ENCODE measurements around the gene POLH.
"Not testable (repeated sequence)": the region's sequence is repeated elsewhere in the genome, so short reads cannot be mapped to it uniquely, and the experiment has no call there.

The POLH gene

DNA sequence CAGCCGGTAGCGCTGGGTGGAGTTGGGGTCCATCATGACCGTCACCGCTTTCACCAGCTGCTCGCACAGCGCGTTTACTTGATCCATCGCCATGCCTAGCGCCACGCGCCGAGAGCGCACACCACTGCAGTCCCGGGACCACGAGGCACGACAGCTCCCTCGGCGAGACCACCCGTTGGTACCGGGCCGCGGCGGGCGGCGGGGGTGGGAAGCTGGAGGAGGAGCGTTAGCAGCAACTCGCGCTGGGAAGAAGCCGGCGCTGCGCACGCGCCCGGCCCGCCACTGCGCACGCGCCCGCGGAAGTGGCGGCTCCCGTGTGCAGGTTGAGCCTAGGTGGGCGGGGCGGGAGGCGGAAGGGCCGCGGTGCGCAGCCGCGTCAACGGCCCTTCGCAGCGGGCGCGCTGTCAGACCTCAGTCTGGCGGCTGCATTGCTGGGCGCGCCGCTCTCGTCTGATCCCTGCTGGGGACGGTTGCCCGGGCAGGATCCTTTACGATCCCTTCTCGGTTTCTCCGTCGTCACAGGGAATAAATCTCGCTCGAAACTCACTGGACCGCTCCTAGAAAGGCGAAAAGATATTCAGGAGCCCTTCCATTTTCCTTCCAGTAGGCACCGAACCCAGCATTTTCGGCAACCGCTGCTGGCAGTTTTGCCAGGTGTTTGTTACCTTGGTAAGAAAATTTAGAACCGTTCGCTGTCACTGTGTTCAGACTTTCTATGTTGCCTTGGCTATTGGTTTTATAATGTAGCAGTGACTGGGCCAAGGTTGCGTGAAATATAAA is at the start of gene POLH, which contains the start of gene XPO5:
POLH (plus strand) TSS at position 414 of the 780 bp plus-strand sequence. CDS start 6,135 bp downstream, outside the sequence.
XPO5 (minus strand) TSS at position 267 of the 780 bp plus-strand sequence; CDS start at position 93, 174 bp downstream.
- peak; percentile 84 for DNase-seq (ENCODE audit: low spot score)

DNA sequence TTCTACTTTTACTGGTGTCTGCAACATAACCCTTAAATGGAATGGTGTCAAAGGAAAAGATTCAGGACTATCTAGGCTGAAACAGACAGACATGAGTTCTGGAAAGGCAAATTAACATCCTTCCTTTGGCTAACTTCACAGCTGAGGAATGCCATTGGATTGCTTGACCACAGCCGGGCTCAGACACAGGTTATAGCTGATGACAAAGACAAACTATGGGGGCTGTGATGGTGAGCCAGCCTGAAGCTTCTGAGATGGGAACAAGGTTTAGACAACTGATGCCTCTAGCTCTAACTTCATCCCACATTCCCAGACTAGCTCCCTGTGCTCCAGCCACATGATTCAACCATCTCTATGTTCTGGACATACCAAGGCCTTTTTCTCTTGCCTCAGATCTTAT is 43.8 kb upstream of the POLH start:
- DNase-seq (ENCODE audit: low spot score), result no peak

DNA sequence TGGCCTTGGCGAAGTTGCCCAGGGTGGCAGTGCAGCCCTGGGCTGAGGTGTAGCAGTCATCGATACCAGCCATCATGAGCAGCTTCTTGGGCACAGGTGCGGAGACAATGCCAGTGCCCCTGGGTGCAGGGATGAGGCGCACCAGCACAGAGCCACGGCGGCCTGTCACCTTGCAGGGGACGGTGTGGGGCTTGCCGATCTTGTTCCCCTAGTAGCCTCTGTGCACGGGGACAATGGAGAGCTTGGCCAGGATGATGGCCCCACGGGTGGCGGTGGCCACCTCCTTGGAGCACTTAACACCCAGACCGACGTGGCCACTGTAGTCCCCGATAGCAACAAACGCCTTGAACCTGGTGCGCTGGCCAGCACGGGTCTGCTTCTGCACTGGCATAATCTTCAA is 37.0 kb upstream of the POLH start:
- DNase-seq (ENCODE audit: low spot score), result not testable (repeated sequence)

DNA sequence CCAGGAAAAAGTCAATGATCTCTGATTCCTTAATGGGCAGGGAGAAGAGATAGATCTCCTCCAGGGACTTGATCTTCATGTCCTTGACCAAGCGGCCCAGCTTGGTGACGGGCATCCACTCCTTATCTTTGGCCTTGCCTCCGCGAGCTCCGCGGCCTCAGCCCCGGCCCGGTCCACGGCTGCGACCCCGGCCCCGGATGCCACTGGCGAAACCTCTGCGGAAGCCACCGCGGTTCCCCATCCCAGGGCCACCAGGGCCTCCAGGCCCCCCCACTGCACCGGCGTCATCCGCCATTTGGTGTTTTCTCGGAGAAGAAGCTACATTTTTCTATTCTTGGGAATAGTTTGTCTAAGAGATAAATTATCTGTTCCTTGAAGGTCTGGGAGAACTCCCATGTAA is 36.6 kb upstream of the POLH start:
- not testable (repeated sequence) for DNase-seq (ENCODE audit: low spot score)

DNA sequence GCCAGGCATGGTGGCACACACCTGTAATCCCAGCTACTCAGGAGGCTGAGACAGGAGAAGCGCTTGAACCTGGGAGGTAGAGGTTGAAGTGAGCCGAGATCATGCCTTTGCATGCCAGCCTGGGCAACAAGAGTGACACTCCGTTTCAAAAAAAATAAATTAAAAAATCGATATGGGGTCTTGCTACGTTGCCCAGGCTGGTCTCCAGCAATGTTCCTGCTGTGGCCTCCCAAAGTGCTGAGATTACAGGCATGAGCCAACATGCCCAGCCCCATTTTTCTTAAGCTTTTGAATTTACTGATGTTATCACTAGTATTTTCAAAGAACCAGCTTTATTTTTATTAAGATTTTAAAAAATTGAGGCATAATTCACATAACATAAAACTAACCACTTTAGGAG is 35.5 kb upstream of the POLH start:
- DNase-seq (ENCODE audit: low spot score), result no peak

DNA sequence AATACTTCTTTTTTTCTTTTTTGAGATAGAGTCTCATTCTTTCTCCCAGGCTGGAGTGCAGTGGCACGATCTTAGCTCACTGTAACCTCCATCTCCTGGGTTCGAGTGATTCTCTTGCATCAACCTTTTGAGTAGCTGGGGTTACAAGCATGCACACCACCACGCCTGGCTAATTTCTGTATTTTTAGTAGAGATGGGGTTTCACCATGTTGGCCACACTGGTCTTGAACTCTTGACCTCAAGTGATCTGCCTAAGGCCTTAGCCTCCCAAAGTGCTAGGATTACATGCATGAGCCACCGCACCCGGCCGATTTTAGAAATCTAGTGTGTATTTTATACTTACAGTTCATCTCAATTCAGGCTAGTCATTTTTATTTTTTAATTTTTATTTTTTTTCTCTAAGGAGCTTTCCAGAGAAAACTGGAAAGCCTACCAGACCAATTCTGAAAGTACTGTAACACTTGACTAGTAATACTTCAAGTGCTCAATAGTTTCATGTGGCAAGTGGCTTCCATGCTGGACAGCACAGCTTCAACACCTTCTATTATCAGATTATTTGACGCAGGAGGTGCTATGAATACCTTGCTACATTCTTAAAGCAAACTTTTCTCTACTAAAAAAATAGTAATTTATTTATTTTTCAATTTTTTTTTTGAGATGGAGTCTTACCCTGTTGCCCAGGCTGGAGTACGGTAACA is 34.1 kb upstream of the POLH start:
- DNase-seq (ENCODE audit: low spot score), result no peak

DNA sequence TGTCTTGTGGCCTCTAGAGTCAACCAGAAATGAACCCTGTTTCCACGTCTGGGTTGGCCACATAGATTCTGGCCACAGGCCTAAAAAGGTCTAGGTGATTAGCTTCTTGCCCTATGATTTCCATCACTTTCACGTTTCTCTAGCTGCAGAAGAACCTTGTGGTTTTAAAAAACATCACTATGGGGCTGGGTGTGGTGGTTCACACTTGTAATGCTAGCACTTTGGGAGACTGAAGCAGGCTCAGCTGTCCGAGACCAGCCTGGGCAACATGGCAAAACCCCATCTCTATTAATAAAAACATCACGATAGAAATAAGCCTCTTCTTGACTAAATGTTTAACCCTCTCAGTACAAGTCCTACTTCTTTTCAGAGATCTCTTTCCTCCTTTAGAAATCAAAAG is 31.5 kb upstream of the POLH start:
- DNase-seq (ENCODE audit: low spot score), result no peak

DNA sequence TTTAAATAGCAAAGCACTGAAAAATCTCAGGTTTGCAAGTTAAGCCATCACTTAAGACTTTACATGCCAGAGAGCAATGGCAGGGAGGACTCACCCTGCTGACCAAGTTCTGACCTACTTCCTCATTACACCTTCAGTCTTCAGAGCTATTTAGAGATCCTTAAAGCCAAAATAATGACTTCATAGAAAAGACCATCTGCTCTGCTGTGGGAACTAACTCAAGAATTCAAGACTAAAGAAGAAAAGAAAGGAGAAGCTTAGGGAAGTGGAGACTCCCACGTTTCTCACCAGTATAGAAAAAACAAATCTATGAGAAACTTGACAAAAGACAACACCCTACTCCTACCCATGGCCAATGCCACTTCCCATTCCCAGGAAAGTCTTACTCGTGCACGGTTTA is 28.8 kb upstream of the POLH start:
- no peak for DNase-seq (ENCODE audit: low spot score)

DNA sequence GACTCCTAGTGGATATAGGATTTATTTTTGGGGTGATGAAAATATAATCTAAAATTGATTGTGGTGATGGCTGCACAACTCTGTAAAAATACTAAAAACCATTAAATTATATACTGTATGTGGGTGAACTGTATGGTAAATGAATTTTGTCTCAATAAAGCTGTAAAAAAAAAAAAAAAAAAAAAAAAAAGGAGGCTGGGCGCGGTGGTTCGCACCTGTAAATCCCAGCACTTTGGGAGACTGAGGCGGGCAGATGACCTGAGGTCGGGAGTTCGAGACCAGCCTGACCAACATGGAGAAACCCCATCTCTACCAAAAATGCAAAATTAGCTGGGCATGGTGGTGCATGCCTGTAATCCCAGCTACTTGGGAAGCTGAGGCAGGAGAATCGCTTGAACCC is 18.4 kb upstream of the POLH start:
- not testable (repeated sequence) for DNase-seq (ENCODE audit: low spot score)

DNA sequence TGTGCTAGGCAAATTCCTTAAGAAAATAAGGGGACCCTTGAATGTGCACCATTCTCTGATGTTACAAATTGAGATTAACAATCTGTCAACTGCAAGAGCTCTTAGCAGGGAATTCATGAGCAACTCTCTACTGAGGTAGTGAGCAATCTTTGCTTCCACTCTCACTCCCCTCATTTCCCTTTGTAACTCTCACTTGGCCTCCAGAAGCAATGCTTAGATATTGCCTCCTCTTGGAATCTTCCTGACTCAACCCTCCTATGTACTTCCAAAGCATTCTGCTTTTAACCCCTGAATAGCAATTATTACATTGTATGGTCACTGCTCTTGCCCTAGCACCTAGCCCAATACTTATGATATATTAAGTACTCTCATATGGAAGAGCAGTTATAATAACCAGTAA is 16.7 kb upstream of the POLH start:
- no peak for DNase-seq (ENCODE audit: low spot score)

DNA sequence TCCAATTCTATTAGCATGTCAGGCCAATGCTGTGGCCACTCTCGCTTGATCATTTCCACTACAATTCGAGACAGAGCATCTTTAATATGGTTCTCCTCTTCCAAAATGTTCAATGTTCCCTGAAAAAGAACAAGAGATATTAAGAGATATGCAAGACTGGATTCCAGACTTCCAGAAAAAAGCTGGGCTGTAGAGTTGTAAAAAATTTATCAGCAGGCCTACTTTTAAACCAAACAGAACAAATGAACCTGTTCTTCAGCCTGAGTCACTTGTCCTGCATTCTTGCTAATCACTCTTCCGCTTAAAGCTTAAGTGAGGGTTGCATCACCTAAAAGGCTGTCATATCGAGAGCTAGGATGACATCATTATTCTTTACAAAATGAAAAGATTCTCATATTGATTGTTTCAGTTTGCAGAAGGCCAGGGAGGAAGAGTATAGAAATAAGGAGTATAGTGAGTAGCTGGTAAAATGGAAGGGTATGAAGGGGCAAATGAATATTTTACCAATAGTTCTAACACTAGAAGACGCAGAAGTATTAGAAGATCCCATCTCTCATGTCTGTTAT is 5.0 kb upstream of the POLH start:
- DNase-seq (ENCODE audit: low spot score), result no peak

DNA sequence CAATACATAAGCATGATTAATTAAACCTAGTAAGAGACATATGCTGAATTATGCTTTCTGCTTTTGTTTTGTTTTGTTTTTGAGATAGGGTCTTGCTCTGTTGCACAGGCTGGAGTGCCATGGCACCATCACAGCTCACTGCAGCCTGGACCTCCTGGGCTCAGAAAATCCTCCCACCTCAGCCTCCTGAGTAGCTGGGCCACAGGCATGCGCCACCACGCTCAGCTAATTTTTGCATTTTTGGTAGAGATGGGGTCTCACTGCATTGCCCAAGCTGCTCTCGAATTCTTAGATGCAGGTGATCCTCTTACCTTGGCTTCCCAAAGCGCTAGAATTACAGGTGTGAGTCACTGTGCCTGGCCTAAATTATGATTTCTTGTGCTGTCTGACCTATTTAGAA is 4.0 kb upstream of the POLH start:
- DNase-seq (ENCODE audit: low spot score), result no peak

DNA sequence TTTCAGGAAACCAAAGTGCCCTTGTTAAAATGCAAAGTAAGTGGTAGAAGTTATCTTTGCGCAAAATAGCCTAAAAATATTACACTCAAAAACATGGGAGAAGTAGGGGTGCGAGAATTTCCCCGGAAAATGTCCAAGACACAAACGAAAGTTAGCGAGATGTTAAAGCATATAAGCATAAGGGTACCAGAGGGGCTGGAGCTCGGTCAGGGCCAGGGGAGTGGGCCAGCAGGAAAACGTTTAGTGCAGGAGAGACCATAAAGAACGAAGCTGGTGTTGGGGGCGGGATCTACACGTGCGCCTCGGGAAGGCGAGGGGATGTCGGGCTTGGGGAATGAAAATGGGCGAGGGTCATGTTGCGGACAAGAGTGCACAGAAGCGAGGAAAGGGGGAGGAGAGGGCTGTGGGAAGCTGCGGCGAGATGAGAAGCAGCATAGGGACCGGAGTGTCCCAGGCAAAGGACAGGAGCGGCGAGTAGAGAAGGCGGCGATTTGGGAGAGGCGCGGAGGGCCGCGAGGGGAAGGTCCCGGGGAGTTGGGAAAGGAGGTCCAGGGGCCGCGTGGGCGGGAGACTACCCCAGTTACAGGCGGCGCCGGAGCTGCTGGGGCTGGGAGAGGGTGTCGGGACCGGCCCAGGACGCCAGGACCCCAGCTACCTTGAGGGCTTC is 747 bp upstream of the POLH start:
- DNase-seq (ENCODE audit: low spot score), result peak; percentile 15

DNA sequence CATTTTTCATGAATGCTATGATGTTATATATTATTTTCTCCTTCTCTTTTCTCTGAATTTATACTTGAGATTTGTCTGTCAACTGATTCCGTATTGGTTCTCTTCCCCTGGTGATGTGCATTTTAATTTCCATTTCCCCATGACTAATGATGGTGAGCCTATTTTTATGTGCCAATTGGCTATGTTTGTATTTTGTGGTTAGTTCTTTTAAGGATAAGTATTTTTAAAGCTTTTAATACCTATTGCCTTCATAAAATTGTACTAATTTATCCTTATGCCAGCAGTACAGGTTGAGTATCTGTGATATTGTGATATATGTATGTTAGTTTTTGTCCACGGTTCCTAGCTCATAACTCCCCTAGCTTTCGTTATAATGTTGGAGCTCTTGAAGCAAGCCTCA is 2.8 kb downstream of the POLH start:
- DNase-seq (ENCODE audit: low spot score), result no peak

DNA sequence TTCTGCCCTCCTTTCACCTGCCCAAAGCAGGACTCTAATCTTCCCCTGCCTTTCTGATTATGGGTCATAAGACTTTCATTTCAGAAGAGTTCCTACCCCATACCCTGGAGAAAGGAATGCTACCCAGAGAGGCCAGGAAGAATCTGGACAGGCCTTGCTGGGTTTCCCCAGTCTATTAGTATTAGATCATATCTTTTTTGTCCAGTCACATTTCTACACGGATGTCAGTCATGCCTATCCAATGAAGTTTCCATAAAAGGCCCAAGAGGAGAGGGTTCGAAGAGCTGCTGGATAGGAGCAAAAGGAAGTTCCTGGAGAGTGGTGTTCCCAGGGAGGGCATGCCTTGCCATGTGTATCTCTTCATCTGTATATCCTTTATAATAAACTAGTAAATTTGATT is 3.2 kb downstream of the POLH start:
- no peak for DNase-seq (ENCODE audit: low spot score)

DNA sequence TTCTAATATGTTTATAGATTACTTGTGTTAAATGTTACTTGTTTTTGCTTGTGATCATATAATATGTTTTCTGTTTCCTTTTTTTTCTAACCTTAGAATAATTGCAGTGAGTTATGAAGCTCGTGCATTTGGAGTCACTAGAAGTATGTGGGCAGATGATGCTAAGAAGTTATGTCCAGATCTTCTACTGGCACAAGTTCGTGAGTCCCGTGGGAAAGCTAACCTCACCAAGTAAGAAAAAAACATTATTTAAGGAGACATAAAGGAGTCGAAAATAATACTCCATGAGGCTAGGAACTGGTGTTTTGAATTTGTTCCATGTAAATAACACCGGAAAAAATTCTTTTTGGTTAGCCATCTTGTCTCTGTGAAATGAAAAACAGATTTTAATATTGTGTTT is 6.9 kb downstream of the POLH start:
- DNase-seq (ENCODE audit: low spot score), result no peak

DNA sequence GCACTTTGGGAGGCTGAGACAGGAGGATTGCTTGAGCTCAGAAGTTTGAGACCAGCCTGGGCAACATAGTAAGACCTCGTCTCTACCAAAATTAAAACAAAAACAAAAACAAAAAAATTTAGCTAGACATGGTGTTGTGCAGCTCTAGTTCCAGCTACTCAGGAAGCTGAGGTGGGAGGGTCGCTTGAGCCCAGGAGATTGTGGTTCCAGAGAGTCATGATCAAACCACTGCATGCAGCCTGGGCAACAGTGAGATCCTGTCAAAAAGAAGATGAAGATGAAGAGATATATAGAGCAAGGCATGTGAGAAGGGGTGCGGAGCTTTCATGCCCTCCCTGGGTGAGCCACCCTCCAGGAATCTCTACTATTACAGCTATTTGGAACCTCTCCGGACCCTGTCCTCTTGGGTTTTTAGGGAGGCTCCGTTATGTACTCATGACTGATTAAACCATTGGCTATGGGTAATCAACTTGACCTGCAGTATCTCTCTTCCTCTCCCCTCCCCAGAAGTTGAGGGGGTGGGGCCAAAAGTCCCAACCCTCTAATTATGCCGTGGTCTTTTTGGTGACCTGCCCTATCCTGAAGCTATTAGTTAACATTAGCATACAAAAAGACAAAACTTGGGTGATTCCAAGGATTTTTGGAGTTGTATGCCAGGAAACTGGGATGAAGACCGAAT is 9.0 kb downstream of the POLH start:
- no peak for DNase-seq (ENCODE audit: low spot score)

DNA sequence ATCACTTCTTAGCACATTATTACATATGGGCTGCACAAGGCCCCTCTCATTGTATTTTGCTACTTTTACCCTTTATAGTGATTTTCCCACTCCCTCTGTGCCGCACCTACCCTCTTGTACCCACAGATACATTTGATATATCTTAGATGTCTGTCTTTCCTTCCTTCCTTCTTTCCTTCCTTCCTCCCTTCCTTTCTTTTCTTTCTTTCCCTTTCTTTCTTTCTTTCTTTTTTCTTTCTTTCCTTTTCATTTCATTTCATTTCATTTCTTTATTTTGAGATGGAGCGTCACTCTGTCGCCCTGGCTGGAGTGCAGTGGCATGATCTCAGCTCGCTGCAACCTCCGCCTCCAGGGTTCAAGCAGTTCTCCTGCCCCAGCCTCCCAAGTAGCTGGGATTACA is 12.2 kb downstream of the POLH start:
- no peak for DNase-seq (ENCODE audit: low spot score)

DNA sequence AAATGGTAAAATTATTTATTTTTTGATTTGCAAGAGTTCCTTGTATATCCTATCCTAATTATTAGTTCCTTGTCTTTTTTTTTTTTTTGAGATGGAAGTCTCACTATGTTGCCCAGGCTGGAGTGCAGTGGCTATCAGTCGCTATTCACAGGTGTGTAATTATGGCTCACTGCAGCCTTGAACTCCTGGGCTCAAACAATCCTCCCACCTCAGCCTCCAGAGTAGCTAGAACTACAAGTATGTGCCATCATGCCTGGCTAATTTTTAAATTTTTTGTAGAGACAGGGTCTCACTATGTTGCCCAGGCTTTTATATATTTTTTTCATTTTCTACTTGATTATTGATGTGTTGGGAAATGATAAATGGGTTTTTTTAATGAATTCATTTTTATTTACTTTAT is 13.6 kb downstream of the POLH start:
- DNase-seq (ENCODE audit: low spot score), result not testable (repeated sequence)

DNA sequence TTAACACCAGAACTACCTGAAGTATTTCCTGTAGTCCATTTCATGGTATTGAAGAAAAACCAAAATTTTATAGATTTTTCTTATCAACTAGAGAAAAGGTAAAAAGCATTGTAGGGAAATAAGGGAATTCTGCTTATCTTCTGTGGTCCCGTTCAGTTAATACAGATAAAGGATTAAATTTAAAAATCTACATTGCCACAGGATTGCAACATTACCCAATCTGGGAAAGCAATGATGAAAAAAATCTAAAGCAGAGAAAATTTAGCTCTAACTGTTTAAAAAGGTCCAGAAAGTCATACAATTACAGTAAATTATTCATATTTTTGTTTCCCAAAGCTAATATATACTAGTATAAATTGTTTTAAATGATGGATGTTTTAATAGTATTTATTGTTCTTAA is 18.0 kb downstream of the POLH start:
- no peak for DNase-seq (ENCODE audit: low spot score)

DNA sequence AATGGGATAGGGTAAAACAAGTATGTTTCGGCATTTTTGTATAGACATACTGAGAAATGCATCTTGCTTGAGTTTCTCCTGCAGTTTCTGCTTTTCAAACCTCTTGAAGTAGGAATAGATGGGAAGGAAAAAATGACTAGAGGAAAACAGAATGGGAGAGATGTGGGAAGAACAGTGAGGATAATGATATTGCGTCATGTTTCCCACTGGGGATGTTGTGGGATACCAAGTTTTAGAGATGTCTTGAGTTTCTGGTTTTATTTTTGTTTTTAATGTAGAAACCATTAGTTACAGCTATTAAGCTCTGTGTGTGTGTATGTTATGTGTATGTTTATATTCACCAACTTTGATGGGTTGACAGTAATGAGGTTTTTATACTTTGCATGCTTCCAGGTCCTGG is 24.6 kb downstream of the POLH start:
- no peak for DNase-seq (ENCODE audit: low spot score)

DNA sequence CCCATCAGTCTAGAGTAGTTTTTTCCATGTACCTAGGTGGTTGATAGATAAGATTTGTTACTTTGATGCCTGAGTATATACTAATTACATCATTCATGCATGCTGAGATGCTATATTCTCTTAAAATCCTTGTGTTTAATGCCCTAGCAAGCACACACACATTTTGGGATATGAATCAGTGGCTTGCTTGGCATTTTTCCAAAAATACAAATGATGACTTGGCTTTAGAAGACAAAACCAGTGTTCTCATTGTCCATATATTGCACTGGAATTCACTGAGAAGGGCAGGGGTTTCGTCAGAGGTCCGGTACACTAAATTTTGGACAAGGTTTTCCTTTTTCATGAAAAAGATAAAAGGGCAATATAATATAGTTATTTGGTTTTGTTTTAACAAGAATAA is 28.2 kb downstream of the POLH start:
- peak; percentile 75 for DNase-seq (ENCODE audit: low spot score)

Data from kidney capillary endothelial cell (primary cell).